HEK293T (cell line): ENCODE measurements around the gene CRYBG3.
A peak's percentile ranks its signal among the peaks of the same experiment; 100 is the strongest.

Experiments used
- CTCF ChIA-PET: fragments of 350-600 bp; formaldehyde crosslinking; extraction: SDS; loops from one replicate; lab custom pipeline; 2021; ENCODE audit warnings: antibody characterized with exemption, inconsistent platforms; lab: Yijun Ruan, JAX
- POLR2A ChIA-PET: fragments of 350-600 bp; formaldehyde crosslinking; extraction: SDS; loops from one replicate; lab custom pipeline; 2020; ENCODE audit warnings: antibody characterized with exemption, inconsistent platforms; lab: Yijun Ruan, JAX
- DNase-seq: peaks from one replicate; pipeline ENCODE4 v3.0.0; 2012; ENCODE audit warnings: mixed read lengths; ENCODE audit errors: extremely low spot score
- ARNT ChIP-seq: fragments of 450-650 bp; IDR thresholded peaks from 2 replicates; pipeline ENCODE4 v1.6.1; 2017; ENCODE audit warnings: mild to moderate bottlenecking
- BHLHE40 ChIP-seq: fragments of 450-650 bp; IDR thresholded peaks from 2 replicates; pipeline ENCODE4 v1.6.1; 2016; ENCODE audit warnings: mild to moderate bottlenecking, moderate library complexity, borderline replicate concordance
- CTBP1 ChIP-seq: fragments of 450-650 bp; IDR thresholded peaks from 2 replicates; pipeline ENCODE4 v1.6.1; 2016; ENCODE audit warnings: borderline replicate concordance
- ELF4 ChIP-seq: fragments of 450-650 bp; IDR thresholded peaks from 2 replicates; pipeline ENCODE4 v1.6.1; 2017; ENCODE audit warnings: antibody characterized with exemption
- FOXA1 ChIP-seq: fragments of 450-650 bp; IDR thresholded peaks from 2 replicates; pipeline ENCODE4 v1.6.1; 2016; ENCODE audit warnings: mild to moderate bottlenecking
- FOXK2 ChIP-seq: fragments of 450-650 bp; IDR thresholded peaks from 2 replicates; pipeline ENCODE4 v1.6.1; 2016; ENCODE audit warnings: mild to moderate bottlenecking
- FOXM1 ChIP-seq: fragments of 450-650 bp; IDR thresholded peaks from 2 replicates; pipeline ENCODE4 v1.6.1; 2017; ENCODE audit warnings: mild to moderate bottlenecking, borderline replicate concordance
- HDGF ChIP-seq: fragments of 450-650 bp; IDR thresholded peaks from 2 replicates; pipeline ENCODE4 v1.6.1; 2017; ENCODE audit warnings: antibody characterized with exemption, borderline replicate concordance
- L3MBTL2 ChIP-seq: fragments of 450-650 bp; conservative IDR thresholded peaks from 2 replicates; pipeline ENCODE4 v1.6.1; 2016; ENCODE audit warnings: mild to moderate bottlenecking
- LEF1 ChIP-seq: fragments of 450-650 bp; IDR thresholded peaks from 2 replicates; pipeline ENCODE4 v1.6.1; 2017; ENCODE audit warnings: mild to moderate bottlenecking, borderline replicate concordance
- NFRKB ChIP-seq: fragments of 450-650 bp; IDR thresholded peaks from 2 replicates; pipeline ENCODE4 v1.6.1; 2016; ENCODE audit warnings: mild to moderate bottlenecking, moderate library complexity
- SP1 ChIP-seq: fragments of 450-650 bp; IDR thresholded peaks from 2 replicates; pipeline ENCODE4 v1.6.1; 2017
- SUZ12 ChIP-seq: fragments of 450-650 bp; IDR thresholded peaks from 2 replicates; pipeline ENCODE4 v1.6.1; 2016; ENCODE audit warnings: mild to moderate bottlenecking
- TARDBP ChIP-seq: fragments of 450-650 bp; IDR thresholded peaks from 2 replicates; pipeline ENCODE4 v1.6.1; 2016
- ZNF384 ChIP-seq: fragments of 450-650 bp; IDR thresholded peaks from 2 replicates; pipeline ENCODE4 v1.6.1; 2016
- TF ChIP-seq, protein P1 (sequence below): fragments of 450-650 bp; IDR thresholded peaks from 2 replicates; pipeline ENCODE4 v1.6.1; 2016

CRYBG3 gene

DNA sequence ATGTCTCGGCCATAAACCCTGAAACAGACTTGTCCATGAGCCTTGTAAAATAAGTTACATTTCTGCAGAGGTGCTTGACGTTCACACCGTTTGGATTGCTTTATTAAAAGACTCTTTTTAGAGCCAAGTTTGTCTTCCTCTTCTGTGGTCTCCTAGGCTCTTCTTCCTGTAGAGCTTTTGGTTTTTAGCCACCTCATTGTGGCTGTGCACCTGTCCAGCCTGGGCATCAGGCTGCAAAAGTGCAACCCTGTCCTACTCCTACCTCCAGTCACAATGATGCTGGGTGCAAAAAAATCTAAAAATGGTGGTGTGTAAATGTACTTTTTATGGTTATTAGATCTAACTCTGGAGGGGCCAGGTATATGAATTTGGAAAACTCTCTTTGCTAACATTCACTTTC lies 153.2 kb downstream of the CRYBG3 start:
- POLR2A ChIA-PET, result no interaction called here
- TF ChIP-seq HDGF (no peak), SUZ12 (no peak), CTBP1 (no peak), ARNT (no peak), FOXM1 (no peak), FOXK2 (no peak), FOXA1 (no peak)
- DNase-seq, result no peak
- CTCF ChIA-PET, result no interaction called here

- DNase-seq, result no peak
Observed at GRCh38 chr3:97975466-97975865, 153.7 kb downstream of the CRYBG3 start.

DNA sequence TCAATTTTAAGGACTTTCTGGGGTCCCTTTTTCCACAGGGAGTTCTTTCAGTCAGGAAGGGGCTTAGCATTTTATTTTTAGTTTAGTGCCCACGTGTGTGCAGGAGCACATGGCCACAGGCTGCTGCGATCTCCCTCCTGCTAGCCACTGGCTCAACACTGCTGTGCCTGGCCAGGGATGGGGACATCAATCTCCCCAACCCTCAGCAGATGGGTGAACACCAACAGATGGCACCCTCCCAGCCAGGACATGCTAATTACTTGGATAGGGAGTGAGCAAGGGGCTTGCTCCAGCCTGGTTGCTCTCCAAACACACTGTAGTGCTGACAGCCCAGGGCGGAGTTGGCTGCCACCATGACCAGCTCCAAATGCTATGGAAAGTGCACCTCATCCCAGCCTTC lies 157.8 kb downstream of the CRYBG3 start:
- ChIA-PET CTCF (interaction anchor here (1.6 kb wide), 1 partner anchor 42 kb away, joined by 5 read pairs; no protein-coding TSS in a partner anchor), POLR2A (no interaction called here)
- TF ChIP-seq NFRKB (no peak), L3MBTL2 (peak; percentile 54; the same call in 1 of the 2 replicates), ELF4 (no peak), LEF1 (no peak)
- DNase-seq, result no peak

More at GRCh38 chr3:97975466-97975865, 153.7 kb downstream of the CRYBG3 start:
- CTCF ChIA-PET, result no interaction called here
- POLR2A ChIA-PET, result no interaction called here
- no peak for TF ChIP-seq LEF1
- no peak for TF ChIP-seq ELF4
- no peak for TF ChIP-seq TARDBP
- TF ChIP-seq BHLHE40, result no peak
- no peak for TF ChIP-seq FOXA1
- no peak for TF ChIP-seq ZNF384
- TF ChIP-seq, protein P1, sequence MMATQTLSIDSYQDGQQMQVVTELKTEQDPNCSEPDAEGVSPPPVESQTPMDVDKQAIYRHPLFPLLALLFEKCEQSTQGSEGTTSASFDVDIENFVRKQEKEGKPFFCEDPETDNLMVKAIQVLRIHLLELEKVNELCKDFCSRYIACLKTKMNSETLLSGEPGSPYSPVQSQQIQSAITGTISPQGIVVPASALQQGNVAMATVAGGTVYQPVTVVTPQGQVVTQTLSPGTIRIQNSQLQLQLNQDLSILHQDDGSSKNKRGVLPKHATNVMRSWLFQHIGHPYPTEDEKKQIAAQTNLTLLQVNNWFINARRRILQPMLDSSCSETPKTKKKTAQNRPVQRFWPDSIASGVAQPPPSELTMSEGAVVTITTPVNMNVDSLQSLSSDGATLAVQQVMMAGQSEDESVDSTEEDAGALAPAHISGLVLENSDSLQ, result no peak
- TF ChIP-seq HDGF, result no peak
- no peak for TF ChIP-seq CTBP1
- no peak for TF ChIP-seq SP1
- no peak for TF ChIP-seq FOXK2
- no peak for TF ChIP-seq NFRKB
- TF ChIP-seq L3MBTL2, result no peak
- TF ChIP-seq SUZ12, result no peak
- no peak for TF ChIP-seq ARNT
- TF ChIP-seq FOXM1, result no peak

DNA sequence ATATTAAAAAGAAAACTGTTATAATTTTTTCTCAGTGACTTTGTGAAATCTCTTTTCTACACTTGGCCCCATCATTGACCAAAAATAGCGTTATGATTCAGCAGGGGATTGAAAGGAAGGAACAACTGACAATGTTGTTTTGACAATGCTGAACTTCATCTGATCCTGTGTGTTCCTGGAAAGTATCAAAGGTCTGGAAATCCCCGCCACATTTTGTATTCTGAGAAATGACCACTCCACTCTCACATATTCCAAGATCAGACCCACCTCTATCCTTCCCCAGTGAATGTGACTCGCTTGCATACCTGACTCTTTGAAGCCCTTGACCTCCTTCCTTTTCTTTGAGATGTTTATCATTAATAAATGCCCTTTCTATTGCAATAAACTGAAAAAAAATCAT lies 160.1 kb downstream of the CRYBG3 start:
- CTCF ChIA-PET, result no interaction called here
- POLR2A ChIA-PET, result no interaction called here
- no peak for TF ChIP-seq FOXA1
- no peak for DNase-seq

DNA sequence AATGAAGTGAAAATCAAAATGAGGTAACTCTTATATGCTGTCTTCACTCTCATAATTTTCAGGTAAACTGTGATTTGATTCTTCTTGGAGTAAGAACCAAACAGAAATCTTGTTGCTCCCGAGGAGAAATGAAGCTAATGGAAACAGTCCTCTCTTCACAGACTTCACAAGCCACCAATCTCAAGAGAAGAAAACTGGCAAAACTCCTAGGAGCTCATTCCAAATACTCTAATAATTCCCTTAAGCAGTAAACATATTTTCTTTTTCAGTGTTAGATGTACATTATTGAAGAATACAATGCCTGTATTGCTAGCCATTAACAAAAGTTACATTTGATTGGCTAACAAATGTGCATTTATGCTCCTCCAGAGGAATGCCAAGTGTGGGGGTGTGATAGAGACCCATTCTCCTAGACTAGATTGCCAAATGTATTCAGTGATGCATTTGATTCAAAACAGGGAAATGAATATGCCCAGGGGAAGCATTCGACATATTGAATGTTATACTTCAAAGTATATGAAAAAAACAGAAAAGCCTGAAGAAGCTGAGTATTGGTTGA lies 162.2 kb downstream of the CRYBG3 start:
- no peak for TF ChIP-seq ZNF384
- TF ChIP-seq HDGF, result no peak
- TF ChIP-seq NFRKB, result no peak
- no peak for TF ChIP-seq FOXK2
- no peak for TF ChIP-seq FOXA1
- no peak for TF ChIP-seq TARDBP
- TF ChIP-seq, protein P1, result no peak
- TF ChIP-seq BHLHE40, result no peak
- no peak for TF ChIP-seq ARNT
- no peak for TF ChIP-seq L3MBTL2
- no peak for TF ChIP-seq CTBP1
- no peak for TF ChIP-seq SUZ12
- TF ChIP-seq LEF1, result no peak
- no peak for TF ChIP-seq SP1
- no peak for TF ChIP-seq FOXM1
- TF ChIP-seq ELF4, result no peak
- ChIA-PET POLR2A (no interaction called here), CTCF (interaction anchor here (0.6 kb wide), 2 partner anchors 31 to 190 kb away, joined by 7 to 12 read pairs; no protein-coding TSS in a partner anchor)
- no peak for DNase-seq

DNA sequence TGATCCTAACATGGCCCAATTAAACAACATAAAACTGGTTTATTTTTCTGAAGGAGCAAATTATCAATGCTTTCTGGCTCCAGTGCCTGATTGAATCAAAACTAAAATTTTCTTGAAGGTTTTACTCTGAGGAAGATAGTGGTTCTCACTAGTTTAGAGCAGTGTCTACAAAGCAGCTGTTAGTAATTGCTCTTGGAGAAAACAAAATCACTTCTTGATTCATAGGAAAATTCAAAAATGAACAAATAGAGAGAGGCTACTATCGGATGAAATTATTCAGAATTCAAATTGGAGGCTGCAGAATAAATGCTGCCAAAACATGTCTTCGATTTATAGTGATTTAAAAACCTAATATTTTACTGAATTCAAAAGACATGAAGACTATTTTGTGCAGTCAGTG lies 165.5 kb downstream of the CRYBG3 start:
- TF ChIP-seq SP1 (no peak), FOXA1 (no peak), ZNF384 (no peak), TARDBP (no peak), FOXM1 (no peak), ARNT (no peak), ELF4 (no peak), LEF1 (no peak), SUZ12 (no peak), BHLHE40 (no peak), HDGF (no peak), L3MBTL2 (no peak), NFRKB (no peak)
- TF ChIP-seq, protein P1, result no peak
- POLR2A ChIA-PET, result no interaction called here
- no peak for DNase-seq
- CTCF ChIA-PET, result no interaction called here
